Embryonic facial prominence (tissue), 1 donor: ENCODE measurements around the gene SOX6.
A peak's percentile ranks its signal among the peaks of the same experiment; 100 is the strongest.

Experiments used
- DNase-seq: peaks from one replicate; pipeline ENCODE4 v3.0.0-alpha.2; 2016; ENCODE audit errors: extremely low spot score

Gene SOX6

GRCh38 chr11:15965562-15966250, 390.6 kb downstream of the SOX6 start:
- DNase-seq: no peak

DNA sequence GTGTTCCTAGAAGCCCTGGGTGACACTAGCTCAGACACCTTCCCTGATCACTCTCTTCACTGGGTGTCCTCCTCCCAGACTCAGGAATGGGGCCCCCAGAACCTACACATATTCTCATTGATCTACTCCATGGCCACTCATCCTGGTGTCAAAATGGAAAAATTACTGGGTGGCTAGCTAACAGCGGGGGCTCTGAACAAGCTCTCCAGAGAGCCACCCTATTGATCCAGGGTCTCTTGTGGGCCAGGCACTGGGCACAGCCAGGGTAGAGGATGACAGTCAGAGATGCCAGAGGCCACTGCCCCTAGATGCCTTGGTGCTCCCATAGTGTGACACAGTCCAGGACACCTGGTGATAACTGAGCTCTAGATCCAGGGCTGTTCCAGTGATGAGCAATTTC, 393.1 kb downstream of the SOX6 start:
- no peak for DNase-seq

GRCh38 chr11:15958910-15959309, 397.4 kb downstream of the SOX6 start:
- no peak for DNase-seq

DNA sequence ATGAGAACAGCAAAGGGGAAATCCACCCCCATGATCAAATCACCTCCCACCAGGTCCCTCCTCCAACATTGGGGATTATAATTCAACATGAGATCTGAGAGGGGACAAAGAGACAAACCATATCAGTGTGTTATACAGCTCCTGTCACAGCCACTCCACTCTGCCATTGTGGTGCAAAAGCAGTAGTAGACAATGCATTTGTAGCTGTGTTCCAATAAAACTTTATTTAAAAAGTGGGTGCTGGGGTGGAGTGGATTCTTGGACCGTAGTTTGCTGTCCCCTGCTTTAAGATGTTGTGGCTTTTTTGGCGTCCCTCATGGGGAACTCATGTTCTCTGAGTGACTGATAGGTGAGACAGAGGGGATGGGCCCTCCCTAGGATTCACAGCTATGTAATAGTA, 399.1 kb downstream of the SOX6 start:
- no peak for DNase-seq

GRCh38 chr11:15956302-15956701, 400.0 kb downstream of the SOX6 start:
- DNase-seq: no peak

DNA sequence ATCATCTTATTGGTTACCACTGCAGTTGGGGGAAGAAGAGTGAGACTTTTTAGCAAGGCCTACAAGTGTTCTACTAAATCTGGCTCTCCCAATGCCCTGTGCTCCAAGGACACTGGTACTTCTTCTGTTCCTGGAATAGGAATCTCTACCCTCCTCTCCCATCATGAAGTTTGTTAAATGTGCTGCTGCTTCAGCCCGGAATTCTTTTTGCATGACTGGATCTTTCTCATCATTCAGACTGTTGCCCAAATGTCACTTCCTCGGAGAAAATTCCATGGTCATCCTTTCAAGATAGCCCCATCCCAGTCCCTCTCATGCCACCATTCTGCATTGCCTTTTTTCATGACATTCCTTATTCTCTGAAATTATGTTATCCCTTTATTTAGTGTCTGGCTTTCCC, 400.8 kb downstream of the SOX6 start:
- DNase-seq: no peak

DNA sequence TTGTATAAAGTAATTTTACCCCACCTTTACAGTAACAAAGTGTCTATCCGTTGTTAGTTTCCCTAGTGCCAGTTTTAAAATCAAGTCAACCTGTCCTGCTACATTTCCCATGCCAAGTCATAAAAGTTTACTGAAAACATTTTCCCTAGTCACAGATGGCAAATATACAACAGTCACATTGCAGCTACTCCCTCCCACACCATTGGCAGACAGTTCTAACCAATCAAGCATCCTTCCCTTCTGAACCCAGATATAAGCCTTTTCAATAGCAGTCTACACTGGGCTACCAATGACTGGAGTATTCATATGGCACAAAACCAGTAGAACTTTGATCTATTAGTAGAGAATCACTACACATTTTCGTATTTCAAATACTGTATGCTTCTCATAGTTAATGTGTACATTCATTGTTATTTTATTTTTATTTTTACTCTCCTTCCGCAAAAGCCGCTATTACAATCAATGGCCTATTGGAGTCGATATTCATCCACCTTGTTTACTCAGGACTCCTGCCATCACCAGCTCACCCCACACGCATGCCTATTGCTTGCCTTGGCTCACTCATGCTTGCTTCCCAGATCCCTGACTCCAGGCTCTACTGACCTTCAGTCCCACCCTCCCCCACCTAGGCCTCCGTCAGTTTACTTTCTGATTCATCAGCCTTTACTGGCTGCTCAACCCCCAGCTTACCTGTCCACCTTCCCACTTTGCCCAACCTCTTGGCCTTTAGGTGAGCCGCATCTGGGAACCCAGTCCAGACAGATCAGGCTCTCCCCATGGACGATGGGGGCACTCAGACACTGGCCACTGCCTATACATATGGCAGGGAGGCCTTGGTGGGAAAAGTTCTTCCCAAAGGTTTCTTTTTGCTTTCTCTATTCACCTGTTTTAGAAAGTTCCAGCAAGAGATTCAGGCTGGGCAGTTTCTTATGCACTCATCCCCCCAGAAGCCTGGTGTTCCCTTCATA, 408.4 kb downstream of the SOX6 start:
- DNase-seq: no peak

DNA sequence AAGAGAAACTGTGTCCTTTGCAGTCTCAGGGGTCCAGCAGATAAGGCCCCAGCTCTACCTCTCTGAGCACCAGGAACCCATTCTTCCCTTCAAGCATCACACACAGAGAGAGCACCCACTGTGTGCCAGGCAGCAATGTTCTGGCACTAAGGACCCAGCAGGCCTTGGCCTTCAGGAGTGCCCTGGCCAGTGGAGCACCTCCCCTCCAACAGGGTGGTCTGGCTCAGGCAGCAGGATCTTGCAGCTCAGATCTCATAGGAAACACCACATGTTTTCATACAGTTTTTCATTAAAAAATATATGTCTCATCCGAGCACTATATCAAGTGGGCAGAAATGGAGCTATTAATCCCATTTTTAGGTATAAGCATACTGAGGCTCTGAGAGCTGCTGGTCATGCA, 410.6 kb downstream of the SOX6 start:
- DNase-seq: no peak

DNA sequence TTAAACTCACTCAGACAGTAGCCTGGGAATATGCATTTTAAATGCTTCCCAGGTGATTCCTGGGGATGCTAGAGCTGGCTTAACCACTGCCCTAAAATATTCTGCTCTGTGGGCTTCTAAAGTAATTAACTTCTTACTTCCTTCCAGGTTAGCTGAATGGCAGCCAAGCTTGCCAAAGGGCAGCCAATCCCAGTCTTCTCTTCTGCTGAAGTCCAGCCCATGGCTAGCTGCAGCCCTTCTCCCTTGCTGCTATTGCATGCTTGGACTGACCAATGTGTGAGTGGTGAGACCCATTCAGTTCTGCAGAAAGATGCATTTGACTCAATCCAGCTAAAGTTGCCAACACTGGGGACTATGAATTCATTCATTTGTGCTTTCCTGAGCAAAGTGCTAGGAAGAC, 411.9 kb downstream of the SOX6 start:
- DNase-seq: no peak

DNA sequence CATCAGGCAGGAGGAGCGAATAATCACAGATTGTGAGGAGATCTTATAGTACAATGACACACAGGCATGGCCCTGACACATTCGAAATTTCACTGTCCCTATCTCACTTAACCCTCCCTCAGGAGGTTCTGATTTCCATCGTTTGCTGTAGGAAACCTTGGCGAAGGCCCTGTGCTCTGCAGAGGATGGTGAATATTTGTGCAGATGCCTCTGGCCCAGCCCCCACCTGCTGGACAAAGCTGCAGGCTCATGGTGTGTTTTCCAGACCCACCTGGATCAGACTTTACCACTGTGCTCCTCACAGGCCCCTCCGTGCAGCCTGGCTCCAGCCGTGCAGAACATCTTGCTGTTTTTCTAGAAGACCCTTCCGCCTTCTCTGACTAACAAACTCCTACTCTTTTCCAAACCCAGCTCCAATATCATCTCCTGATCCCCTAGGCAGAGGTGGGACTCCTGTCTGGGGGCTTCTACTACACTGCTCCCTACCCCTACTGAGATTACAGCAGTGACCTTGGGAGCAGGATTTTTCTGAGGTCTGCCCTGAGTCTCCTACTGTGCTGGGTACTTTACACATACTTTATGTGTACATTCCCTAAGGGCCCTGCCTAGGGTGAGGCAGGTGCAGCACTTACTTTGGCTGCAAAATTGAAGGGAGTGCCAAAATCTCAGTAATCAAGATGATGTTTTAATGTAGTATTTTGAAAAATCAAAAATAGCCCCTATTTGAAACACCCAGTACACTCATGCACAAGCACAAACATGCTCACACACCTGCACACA, 412.7 kb downstream of the SOX6 start:
- no peak for DNase-seq

DNA sequence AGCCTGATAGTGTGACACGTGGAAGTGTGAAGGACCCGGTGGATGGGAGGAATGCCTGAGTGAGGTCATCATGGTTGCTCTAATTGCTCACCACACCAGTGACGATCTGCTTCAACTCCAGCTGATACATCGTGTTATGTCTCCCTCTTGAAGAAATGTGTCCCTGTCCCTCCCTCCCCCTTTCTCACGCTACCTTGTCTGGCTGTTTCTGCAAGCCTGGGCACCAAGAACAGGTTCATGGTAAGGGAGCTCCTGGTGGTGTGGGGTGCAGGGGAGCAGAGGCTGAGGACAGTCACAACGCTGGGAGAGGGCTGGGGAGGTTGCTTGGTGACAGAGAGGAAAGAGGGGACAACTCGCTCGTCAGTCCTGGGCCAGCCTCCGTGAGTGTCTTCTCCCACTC, 413.4 kb downstream of the SOX6 start:
- no peak for DNase-seq

DNA sequence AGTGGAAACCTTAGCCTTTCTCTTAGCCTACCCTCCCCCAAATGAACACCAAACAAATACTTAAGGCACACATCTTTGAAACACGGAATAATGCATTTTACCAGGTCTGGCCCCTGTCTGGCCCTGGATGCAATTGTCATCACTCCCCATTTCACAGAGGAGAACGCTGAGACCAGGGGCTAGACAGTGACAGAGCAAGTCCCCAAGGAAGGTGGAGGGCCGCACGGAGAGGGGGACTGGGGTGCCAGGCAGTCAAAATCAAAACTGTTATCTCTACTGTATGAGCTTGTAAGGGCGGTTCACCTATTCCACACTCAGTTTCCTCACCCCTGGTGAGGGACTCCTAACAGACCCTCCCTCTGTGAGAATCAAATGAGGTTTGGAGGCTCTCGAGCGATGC, 414.2 kb downstream of the SOX6 start:
- no peak for DNase-seq

GRCh38 chr11:15941206-15941770, 415.1 kb downstream of the SOX6 start:
- DNase-seq: peak; percentile 76

DNA sequence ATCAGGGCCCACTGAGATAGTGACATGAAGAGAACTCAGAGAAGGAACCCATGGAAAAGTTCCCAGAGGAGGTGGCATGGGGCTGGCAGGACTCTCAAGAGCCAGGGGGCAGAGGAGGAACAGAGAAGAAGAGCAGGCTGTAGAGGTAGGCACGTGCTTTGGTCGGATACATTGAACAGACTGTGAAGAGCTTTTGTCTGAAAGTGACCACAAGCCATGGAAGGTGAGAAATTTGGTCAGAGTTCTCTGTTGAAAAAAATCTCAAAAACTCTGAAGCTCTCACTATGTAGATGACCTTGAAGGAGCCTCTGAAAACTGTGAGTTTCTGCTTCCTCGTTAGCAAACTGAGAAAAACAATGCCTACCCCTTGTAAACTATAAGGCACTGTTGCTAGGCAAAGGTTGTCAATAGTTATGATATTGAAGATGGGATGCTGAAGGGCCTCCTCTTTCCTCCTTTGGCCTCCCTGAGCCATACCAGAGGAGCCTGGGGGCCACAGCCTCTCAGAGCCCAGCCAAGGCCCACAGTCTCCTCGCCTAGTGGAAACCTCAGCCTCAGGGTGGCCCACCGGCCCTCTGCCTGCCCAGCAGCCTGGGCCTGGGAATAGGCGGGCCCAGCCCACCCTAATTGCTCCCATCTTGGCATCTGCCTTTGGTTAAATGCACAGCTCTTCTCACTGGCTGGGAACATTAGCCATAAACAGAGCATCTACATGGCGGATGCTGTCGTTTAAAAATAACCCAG, 415.7 kb downstream of the SOX6 start:
- no peak for DNase-seq

DNA sequence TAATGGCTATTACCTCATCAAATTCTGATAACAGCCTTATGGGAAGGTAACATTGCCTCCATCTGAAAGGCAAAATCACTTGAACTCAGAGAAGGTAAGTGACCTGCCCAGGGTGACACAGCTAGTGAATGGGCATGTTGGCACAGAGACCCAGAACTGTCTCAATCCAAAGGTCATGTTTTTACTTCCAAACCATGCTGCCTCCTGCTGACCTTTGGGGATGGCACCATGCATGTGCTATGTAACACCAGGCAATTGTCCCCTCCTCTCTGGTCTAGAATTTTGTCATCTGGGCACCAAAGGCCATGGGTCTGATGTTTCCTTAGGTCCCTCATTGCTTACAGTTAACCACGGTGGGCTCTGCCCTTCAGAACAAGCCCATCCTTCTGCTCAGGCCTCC, 417.4 kb downstream of the SOX6 start:
- DNase-seq: no peak

- DNase-seq: no peak
Observed at GRCh38 chr11:15938121-15938611, 418.2 kb downstream of the SOX6 start.

GRCh38 chr11:15937601-15938120, 418.7 kb downstream of the SOX6 start:
- no peak for DNase-seq

GRCh38 chr11:15936011-15936410, 420.3 kb downstream of the SOX6 start:
- no peak for DNase-seq

DNA sequence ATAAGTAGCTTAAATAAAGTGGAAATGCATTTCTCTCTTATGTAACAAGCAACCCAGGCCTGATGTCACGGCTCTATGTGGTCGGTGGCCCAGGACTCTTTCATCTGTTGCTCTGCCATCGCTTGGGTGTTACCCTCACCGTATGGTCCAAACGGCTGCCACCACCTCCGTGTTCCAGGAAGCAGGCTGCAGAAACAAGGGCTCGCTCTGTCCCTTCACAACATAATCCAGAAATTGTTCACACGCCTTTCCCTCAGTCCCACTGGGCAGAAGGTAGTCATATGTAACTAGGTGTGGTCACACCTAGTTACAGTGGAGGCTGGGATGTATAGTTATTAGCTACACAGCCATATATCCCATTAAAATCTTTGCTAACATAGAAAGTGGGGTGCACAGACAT, 421.0 kb downstream of the SOX6 start:
- DNase-seq: no peak

GRCh38 chr11:15933886-15934625, 422.3 kb downstream of the SOX6 start:
- DNase-seq: no peak
